OCI-LY3 (cell line): ENCODE measurements around the gene ARX.

ENCODE experiments used
- H2AFZ ChIP-seq: fragments of 200-600, 300-600 bp; shearing (Covaris generic); 2 replicates; pipeline ENCODE4 v1.6.0; 2014; ENCODE audit warnings: antibody characterized with exemption, low read depth, low read length
- H3K27ac ChIP-seq: fragments of 200-600, 300-600 bp; sonication (generic); 2 replicates; pipeline ENCODE4 v1.5.1; 2014; ENCODE audit warnings: mild to moderate bottlenecking, low read length, moderate library complexity, mixed read lengths
- H3K27me3 ChIP-seq: fragments of 200-600, 300-600 bp; sonication (generic); 2 replicates; pipeline ENCODE4 v1.6.1; 2014; ENCODE audit warnings: low read depth, low read length, mixed read lengths
- H3K36me3 ChIP-seq: fragments of 200-600, 300-600 bp; sonication (generic); replicated peaks from 2 replicates; pipeline ENCODE3; 2014; ENCODE audit warnings: low read depth, low read length, mixed read lengths
- H3K4me1 ChIP-seq: fragments of 300-600, 200-600 bp; sonication (generic); 2 replicates; pipeline ENCODE4 v1.6.1; 2014; ENCODE audit warnings: low read length, mixed read lengths
- H3K4me2 ChIP-seq: fragments of 200-600, 300-600 bp; sonication (generic); 2 replicates; pipeline ENCODE4 v1.6.1; 2014; ENCODE audit warnings: low read length, mixed read lengths
- H3K4me3 ChIP-seq: fragments of 300-600, 200-600 bp; sonication (generic); 2 replicates; pipeline ENCODE4 v1.5.1; 2014; ENCODE audit warnings: antibody characterized with exemption, mild to moderate bottlenecking, low read length, moderate library complexity
- H3K79me2 ChIP-seq: fragments of 300-600, 200-600 bp; shearing (Covaris generic); 2 replicates; pipeline ENCODE4 v1.6.1; 2014; ENCODE audit warnings: mild to moderate bottlenecking, low read length, mixed read lengths
- H3K9ac ChIP-seq: fragments of 300-600, 200-600 bp; shearing (Covaris generic); 2 replicates; pipeline ENCODE4 v1.6.0; 2014; ENCODE audit warnings: mild to moderate bottlenecking, low read length, moderate library complexity
- H3K9me3 ChIP-seq: fragments of 200-600, 300-600 bp; shearing (Covaris generic); 2 replicates; pipeline ENCODE4 v1.6.1; 2014; ENCODE audit warnings: low read length, mixed read lengths; ENCODE audit not compliant: insufficient read depth
- H4K20me1 ChIP-seq: fragments of 200-600, 300-600 bp; sonication (generic); 2 replicates; pipeline ENCODE4 v1.6.1; 2016; ENCODE audit warnings: low read length, mixed read lengths; ENCODE audit not compliant: insufficient read depth
- CTCF ChIP-seq: fragments of 200-600, 300-600 bp; sonication (generic); IDR thresholded peaks from 2 replicates; pipeline ENCODE4 v1.5.1; 2014; ENCODE audit warnings: antibody characterized with exemption, low read length, low read depth
- EZH2phosphoT487 ChIP-seq: fragments of 200-600 bp; shearing (Covaris generic); IDR thresholded peaks from 2 replicates; pipeline ENCODE4 v1.6.1; 2018; ENCODE audit warnings: antibody characterized with exemption, mixed run types, low read depth

ARX gene

GRCh38 chrX:25012793-25013631 is 2.8 kb downstream of the ARX start:
- H3K27me3 ChIP-seq: no peaks in the 10 kb centered on the region
- no peaks in the 10 kb centered on the region for H3K4me1 ChIP-seq
- H3K27ac ChIP-seq: no peak overlapping the region
- no peaks in the 10 kb centered on the region for H3K79me2 ChIP-seq
- no peak for TF ChIP-seq CTCF
- no peak for TF ChIP-seq EZH2phosphoT487
- no peak overlapping the region for H3K4me3 ChIP-seq
- no peaks in the 10 kb centered on the region for H4K20me1 ChIP-seq
- H3K9ac ChIP-seq: no peak overlapping the region
- H3K9me3 ChIP-seq: no peaks in the 10 kb centered on the region
- H3K4me2 ChIP-seq: no peak overlapping the region
- H2AFZ ChIP-seq: no peak overlapping the region
- H3K36me3 ChIP-seq: no peaks in the 10 kb centered on the region

GRCh38 chrX:25012433-25012735 is 3.4 kb downstream of the ARX start:
- no peaks in the 10 kb centered on the region for H3K27me3 ChIP-seq

GRCh38 chrX:25011589-25012432 is 4.0 kb downstream of the ARX start:
- Histone ChIP-seq H2AFZ (no peak overlapping the region), H3K27me3 (no peaks in the 10 kb centered on the region), H3K36me3 (no peaks in the 10 kb centered on the region), H3K27ac (no peak overlapping the region), H3K9me3 (no peaks in the 10 kb centered on the region), H3K4me3 (no peak overlapping the region), H4K20me1 (no peaks in the 10 kb centered on the region), H3K9ac (no peak overlapping the region), H3K4me1 (no peaks in the 10 kb centered on the region), H3K4me2 (no peak overlapping the region), H3K79me2 (no peaks in the 10 kb centered on the region)
- TF ChIP-seq EZH2phosphoT487 (no peak), CTCF (no peak)

More at GRCh38 chrX:25012433-25012735, 3.4 kb downstream of the ARX start:
- Histone ChIP-seq H3K4me1 (no peaks in the 10 kb centered on the region), H3K4me3 (no peak overlapping the region), H3K9me3 (no peaks in the 10 kb centered on the region), H3K36me3 (no peaks in the 10 kb centered on the region), H3K9ac (no peak overlapping the region), H3K79me2 (no peaks in the 10 kb centered on the region), H2AFZ (no peak overlapping the region), H3K4me2 (no peak overlapping the region), H4K20me1 (no peaks in the 10 kb centered on the region), H3K27ac (no peak overlapping the region)
- no peak for TF ChIP-seq EZH2phosphoT487
- no peak for TF ChIP-seq CTCF

- H3K4me3 ChIP-seq: no peak overlapping the region
- no peak for TF ChIP-seq CTCF
- TF ChIP-seq EZH2phosphoT487: no peak
- H3K27me3 ChIP-seq: no peaks in the 10 kb centered on the region
- no peaks in the 10 kb centered on the region for H3K79me2 ChIP-seq
- H3K36me3 ChIP-seq: no peaks in the 10 kb centered on the region
- H3K9ac ChIP-seq: no peak overlapping the region
- H3K9me3 ChIP-seq: no peaks in the 10 kb centered on the region
- no peaks in the 10 kb centered on the region for H4K20me1 ChIP-seq
- H3K4me1 ChIP-seq: no peaks in the 10 kb centered on the region
- no peak overlapping the region for H2AFZ ChIP-seq
- no peak overlapping the region for H3K27ac ChIP-seq
- no peak overlapping the region for H3K4me2 ChIP-seq
Measured at GRCh38 chrX:25010784-25011588, 4.8 kb downstream of the ARX start.
